Measurements from ENCODE around the gene GIPC2. TPM values are rescaled to one million over a fixed set of nuclear protein-coding genes. Genes with fewer than 3 reads are reported as not detected.
A peak's percentile ranks its signal among the peaks of the same experiment; 100 is the strongest.
"Not testable (repeated sequence)": the region's sequence is repeated elsewhere in the genome, so short reads cannot be mapped to it uniquely, and the experiment has no call there.

Gene GIPC2
- total RNA-seq, 2 donors from 2014 or later = 0.35 to 0.50 TPM

DNA sequence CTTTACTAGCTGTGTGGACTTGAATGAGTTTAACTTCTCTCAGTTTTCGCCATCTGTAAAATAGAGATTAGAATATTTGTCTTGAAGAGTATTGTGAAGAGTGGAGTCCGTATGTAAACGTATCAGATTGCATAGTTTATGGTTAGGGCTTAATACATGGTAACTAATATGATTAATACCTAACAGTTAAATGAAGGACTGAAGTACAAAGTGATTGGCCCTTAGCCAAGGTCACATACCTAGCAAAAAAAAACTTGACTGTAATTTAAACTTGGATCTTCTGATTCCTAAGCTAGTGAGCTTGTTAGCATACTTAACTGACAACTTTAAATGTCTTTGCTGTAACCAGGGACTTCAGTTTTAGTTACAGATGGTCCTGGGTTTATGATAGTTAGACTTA lies 1.9 kb downstream of the GIPC2 start:
- peaks cover 31% of the 10 kb centered on the region for H3K27me3 Mint-ChIP-seq
- ATAC-seq (replicated peaks) = no peak
- no peaks in the 10 kb centered on the region for H3K9me3 Mint-ChIP-seq
- peak overlapping the region; percentile 70 for H3K4me3 Mint-ChIP-seq
- H3K4me1 Mint-ChIP-seq = peaks cover 13% of the 10 kb centered on the region
- no peaks in the 10 kb centered on the region for H3K36me3 Mint-ChIP-seq (ENCODE audit: low read depth)
- H3K27ac Mint-ChIP-seq = no peak overlapping the region

DNA sequence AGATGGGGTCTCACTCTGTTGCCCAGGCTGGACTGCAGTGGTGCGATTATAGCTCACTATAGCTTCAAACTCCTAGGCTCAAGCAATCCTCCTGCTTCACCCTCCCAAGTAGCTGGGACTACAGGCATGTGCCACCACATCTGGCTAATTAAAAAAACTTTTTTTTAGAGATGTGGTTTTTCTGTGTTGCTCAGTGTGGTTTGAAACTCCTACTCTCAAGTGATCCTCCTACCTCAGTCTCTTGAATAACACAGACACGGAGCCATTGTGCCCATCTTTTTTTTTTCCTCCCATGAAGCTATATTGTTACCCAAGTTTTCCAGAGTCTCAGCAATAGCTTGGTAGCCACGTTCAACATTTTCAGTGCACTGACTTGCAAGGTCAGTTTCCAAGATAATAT lies 2.7 kb downstream of the GIPC2 start:
- H3K27ac Mint-ChIP-seq = no peak overlapping the region
- no peak overlapping the region for H3K4me3 Mint-ChIP-seq
- H3K9me3 Mint-ChIP-seq = no peaks in the 10 kb centered on the region
- H3K27me3 Mint-ChIP-seq = peaks cover 31% of the 10 kb centered on the region
- peaks cover 13% of the 10 kb centered on the region for H3K4me1 Mint-ChIP-seq
- H3K36me3 Mint-ChIP-seq (ENCODE audit: low read depth) = no peaks in the 10 kb centered on the region
- peak; percentile 62 for ATAC-seq (replicated peaks)

DNA sequence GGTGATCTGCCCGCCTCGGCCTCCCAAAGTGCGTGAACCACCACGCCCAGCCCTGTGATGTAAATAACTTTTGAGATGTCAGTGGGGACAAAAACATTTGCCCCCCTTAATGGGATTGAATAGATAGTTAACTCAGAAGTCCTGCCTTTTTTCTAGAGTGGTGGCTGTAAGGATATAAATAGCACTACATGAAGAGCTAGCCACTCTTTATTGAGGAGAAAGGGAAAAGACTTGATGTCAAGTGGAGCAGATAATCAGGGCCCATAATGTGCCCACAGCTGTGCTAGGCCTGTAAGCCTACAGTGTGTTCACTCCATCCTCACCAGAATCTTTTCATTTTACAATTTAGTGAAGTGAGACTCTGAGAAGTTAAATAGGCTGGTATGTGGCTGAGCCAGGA lies 3.6 kb downstream of the GIPC2 start:
- no peak for ATAC-seq (replicated peaks)
- Mint-ChIP-seq H3K36me3 (ENCODE audit: low read depth) (no peaks in the 10 kb centered on the region), H3K4me1 (peaks cover 13% of the 10 kb centered on the region), H3K27ac (no peak overlapping the region), H3K27me3 (peaks cover 31% of the 10 kb centered on the region), H3K4me3 (no peak overlapping the region), H3K9me3 (no peaks in the 10 kb centered on the region)

DNA sequence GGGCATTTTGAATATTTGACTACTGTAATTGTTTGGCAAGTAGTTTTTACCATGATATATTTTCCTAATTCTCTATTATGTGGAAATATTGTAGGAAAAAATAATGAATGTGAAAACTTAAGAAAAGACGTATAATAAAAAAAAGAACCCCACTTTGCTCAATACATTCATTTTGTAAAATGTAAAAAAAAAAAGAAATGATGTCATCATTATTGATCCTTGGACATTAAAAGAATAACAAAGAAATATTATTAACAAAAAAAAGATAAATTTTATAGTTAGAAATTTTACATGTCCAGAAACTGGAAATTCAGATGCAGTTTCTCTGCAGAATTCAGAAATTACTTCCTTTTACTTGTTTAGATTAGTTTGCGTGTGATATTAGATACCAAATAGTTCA lies 5.2 kb downstream of the GIPC2 start:
- no peak for ATAC-seq (replicated peaks)
- Mint-ChIP-seq H3K4me3 (no peak overlapping the region), H3K4me1 (no peaks in the 10 kb centered on the region), H3K27me3 (peaks cover 18% of the 10 kb centered on the region), H3K36me3 (ENCODE audit: low read depth) (no peaks in the 10 kb centered on the region), H3K9me3 (no peaks in the 10 kb centered on the region), H3K27ac (no peak overlapping the region)

DNA sequence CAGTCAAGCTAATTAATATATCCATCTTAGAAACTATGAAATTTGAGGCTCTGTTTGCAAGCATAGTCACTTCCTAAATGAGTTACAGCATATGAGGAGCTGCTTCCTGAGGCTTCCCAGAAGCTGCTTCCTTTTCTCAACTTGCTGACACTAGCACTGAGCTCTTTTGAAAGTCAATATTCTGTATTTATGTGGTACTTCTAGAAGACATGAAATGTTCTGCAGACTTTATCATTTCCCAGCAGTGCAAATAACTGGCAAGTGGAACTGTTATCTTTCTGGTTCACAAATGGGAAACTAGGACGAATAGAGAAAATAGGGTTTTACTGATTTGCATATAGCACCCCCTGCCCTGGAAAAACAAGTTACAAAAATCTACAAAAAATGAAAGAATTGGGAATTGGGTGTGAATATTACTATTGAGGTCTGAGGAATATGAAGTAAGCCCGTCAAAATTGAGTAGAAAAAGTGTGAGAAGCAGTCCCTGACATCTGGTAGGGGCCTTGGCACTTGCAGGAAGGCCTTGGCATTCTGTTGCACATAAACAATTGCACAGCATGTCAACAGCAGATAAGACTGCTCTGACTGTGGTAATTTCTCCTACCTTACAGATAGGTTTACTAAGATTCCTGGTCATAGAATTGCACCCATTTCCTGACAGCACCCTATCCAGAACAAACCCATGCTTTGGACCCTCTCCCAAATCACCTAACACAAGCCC lies 7.1 kb downstream of the GIPC2 start:
- H3K9me3 Mint-ChIP-seq = no peaks in the 10 kb centered on the region
- no peaks in the 10 kb centered on the region for H3K4me1 Mint-ChIP-seq
- H3K4me3 Mint-ChIP-seq = no peak overlapping the region
- H3K27ac Mint-ChIP-seq = no peak overlapping the region
- H3K27me3 Mint-ChIP-seq = peaks cover 3% of the 10 kb centered on the region
- H3K36me3 Mint-ChIP-seq (ENCODE audit: low read depth) = no peaks in the 10 kb centered on the region
- no peak for ATAC-seq (replicated peaks)

DNA sequence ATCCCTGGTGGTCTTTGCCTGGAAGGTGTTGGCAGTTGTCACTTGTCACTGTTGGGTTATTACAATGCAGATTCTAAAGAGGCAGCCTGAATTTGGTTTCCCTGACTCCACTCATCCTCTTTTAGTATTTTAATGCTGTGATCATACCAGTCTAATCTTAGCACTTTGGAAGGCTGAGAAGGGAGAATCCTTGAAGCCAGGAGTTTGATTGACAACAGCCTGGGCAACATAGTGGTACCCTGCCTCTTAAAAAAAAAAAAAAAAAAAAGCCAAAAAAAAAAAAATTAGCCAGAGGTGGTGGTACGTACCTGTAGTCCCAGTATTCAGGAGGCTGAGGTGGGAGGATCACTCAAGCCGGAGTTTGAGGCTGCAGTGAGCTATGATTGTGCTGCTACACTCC lies 7.7 kb downstream of the GIPC2 start:
- H3K27ac Mint-ChIP-seq = no peak overlapping the region
- no peak for ATAC-seq (replicated peaks)
- no peak overlapping the region for H3K4me3 Mint-ChIP-seq
- H3K36me3 Mint-ChIP-seq (ENCODE audit: low read depth) = no peaks in the 10 kb centered on the region
- no peaks in the 10 kb centered on the region for H3K9me3 Mint-ChIP-seq
- no peaks in the 10 kb centered on the region for H3K27me3 Mint-ChIP-seq
- no peaks in the 10 kb centered on the region for H3K4me1 Mint-ChIP-seq

DNA sequence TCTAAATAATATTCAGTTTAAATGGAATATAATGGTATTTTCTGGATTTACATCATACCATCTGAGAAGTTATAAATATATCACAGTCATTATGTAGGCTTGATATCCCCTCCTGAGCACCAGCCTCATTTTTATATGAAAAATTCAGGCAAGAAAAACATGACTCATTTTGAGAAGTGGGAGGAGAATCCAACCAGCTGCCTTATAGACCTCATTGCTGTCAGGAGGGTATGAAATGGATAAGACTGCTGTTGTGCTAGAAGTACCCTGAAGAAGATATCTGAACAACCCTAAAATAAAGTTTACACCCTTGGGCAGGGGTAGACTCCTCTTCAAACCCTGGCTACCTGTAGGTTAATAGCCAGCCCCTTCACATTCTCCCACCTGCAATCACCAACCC lies 8.8 kb downstream of the GIPC2 start:
- no peaks in the 10 kb centered on the region for H3K4me1 Mint-ChIP-seq
- H3K9me3 Mint-ChIP-seq = no peaks in the 10 kb centered on the region
- H3K27me3 Mint-ChIP-seq = peaks cover 3% of the 10 kb centered on the region
- no peak overlapping the region for H3K27ac Mint-ChIP-seq
- no peak overlapping the region for H3K4me3 Mint-ChIP-seq
- no peak for ATAC-seq (replicated peaks)
- H3K36me3 Mint-ChIP-seq (ENCODE audit: low read depth) = no peaks in the 10 kb centered on the region

DNA sequence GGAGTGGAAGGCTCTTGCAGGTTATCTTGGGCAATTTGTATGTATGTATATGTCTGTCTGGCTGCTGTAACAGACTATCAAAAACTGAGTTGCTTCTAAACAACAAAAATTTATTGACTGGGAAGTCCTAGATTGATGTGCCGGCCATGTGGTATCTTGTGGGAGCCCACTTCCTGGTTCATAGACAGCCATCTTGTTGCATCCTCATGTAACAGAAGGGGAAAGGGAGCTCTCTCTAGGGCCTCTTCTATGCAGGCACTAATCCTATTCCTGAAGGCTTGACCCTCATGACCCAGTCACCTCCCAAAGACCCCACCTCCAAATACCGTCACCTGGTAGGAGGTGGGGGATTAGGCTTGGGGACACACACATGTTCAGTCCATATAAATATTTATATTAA lies 9.2 kb downstream of the GIPC2 start:
- Mint-ChIP-seq H3K27me3 (peaks cover 3% of the 10 kb centered on the region), H3K9me3 (no peaks in the 10 kb centered on the region), H3K4me3 (no peak overlapping the region), H3K27ac (no peak overlapping the region), H3K4me1 (no peaks in the 10 kb centered on the region), H3K36me3 (ENCODE audit: low read depth) (no peaks in the 10 kb centered on the region)
- no peak for ATAC-seq (replicated peaks)

DNA sequence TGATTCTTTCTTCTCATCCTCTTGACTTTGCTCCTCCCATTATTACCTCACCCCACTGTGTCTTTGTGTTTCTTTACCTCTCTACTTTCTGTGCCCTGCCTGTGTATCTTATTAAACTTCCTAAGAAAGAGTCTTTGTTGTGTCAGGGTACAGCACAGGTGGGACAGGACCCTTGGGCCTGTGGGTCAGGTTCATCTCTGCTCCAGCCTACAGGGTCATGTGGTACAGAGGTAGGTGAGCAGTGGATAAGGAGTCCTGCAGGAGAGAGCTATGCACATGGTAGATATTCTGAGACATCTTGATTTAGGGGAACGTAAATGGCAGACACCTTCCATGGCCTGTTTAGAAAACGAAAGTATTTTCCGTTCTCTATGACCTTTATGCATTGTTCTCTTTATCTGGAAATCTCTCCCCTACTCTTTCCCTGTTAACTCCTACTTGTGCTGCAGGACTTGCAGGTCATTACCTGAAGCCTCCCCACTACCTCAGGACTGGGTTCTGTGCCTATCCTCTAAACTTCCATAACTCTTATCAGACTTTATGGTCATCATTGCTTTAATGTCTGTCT lies 9.9 kb downstream of the GIPC2 start:
- no peak for ATAC-seq (replicated peaks)
- Mint-ChIP-seq H3K4me3 (no peak overlapping the region), H3K9me3 (no peaks in the 10 kb centered on the region), H3K27ac (no peak overlapping the region), H3K4me1 (no peaks in the 10 kb centered on the region), H3K27me3 (peaks cover 3% of the 10 kb centered on the region), H3K36me3 (ENCODE audit: low read depth) (no peaks in the 10 kb centered on the region)

DNA sequence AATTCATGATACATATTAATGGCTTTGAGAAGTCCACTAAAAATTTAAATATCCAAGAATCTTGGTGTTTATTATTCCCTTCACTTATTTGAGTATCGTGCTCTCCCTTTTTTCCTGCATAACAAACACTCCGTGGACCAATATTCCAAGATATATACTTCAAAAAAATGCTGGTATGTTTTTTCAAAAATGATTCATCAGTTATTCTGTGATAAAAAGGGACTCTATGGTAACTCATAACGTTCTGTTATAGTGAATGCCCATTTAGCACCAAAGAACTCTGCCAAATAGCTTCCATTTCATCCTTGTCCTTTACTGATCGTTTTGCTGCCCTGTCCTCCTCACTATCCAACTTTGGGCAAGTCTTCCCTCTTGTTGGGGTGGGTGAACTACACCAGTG lies 12.9 kb downstream of the GIPC2 start:
- Mint-ChIP-seq H3K27me3 (peaks cover 3% of the 10 kb centered on the region), H3K27ac (no peak overlapping the region), H3K4me1 (peaks cover 4% of the 10 kb centered on the region), H3K36me3 (ENCODE audit: low read depth) (no peaks in the 10 kb centered on the region), H3K9me3 (no peaks in the 10 kb centered on the region), H3K4me3 (no peak overlapping the region)
- no peak for ATAC-seq (replicated peaks)

DNA sequence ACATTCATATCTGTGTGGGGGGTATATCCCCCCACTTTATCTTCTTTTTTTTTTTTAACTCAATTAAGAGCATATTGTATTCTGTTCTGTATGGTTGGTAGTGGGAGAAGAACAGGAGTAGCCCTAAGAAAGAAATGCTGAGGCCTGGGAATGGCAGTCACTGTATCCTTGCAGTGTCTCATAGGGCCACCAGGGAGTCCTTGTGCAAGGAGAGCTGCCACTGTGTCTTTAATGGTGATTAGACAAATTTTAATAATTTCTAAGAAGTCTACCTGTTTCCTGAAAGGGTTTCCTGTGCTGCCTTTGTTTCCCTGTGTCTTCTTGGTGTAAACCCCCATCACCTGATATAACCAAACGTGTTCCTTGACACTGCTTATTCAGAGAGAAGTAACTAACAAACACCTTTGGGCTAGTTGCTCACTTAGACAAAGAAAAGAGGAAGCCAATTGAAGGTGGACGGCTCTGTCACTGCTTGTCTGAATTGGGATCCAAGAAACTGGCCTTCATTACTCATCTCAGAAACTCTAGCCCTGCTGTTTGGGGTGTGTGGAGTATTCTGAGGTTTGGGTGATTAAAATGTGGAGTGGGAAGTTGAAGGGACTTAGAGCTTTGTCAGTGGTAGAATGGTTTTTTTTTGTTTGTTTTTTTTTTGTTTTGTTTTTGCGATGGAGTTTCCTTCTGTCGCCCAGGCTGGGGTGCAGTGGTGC lies 15.2 kb downstream of the GIPC2 start:
- no peak overlapping the region for H3K27ac Mint-ChIP-seq
- no peak overlapping the region for H3K4me3 Mint-ChIP-seq
- peaks cover 3% of the 10 kb centered on the region for H3K27me3 Mint-ChIP-seq
- peak; percentile 63 for ATAC-seq (replicated peaks)
- no peaks in the 10 kb centered on the region for H3K36me3 Mint-ChIP-seq (ENCODE audit: low read depth)
- H3K4me1 Mint-ChIP-seq = peaks cover 4% of the 10 kb centered on the region
- H3K9me3 Mint-ChIP-seq = no peaks in the 10 kb centered on the region

DNA sequence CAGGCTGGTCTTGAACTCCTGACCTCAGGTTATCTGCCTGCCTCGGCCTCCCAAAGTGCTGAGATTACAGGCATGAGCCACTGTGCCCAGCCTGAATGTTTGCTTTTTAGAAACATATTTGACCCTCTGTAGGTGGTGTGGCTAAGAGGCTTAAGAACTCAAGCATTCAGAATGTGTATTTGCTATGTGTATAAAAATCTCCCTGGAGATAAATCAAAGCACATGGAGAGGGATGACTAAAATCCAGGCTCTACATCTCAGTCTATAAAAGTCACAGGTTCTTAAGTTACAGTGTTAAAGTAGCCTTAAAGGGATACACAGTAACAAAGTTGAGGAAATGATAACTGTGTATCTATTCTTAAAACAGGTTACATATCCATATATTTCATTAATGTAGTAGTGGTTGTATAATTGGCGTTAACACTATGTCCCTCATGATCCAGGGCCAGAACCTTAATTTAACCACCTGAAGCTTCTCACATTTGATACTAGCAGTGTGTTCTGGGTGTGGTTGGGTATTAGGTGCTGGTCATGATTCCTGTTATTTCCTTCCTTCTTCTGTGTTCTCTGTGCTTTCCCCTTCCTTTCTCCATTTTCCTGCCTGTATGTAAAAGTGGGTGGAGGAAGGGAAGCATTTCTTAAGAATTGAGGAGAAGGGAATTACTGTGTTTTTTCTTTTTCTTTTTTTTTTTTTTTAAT lies 16.2 kb downstream of the GIPC2 start:
- Mint-ChIP-seq H3K27me3 (peaks cover 3% of the 10 kb centered on the region), H3K27ac (no peak overlapping the region), H3K4me3 (no peak overlapping the region), H3K4me1 (peaks cover 4% of the 10 kb centered on the region), H3K9me3 (no peaks in the 10 kb centered on the region), H3K36me3 (ENCODE audit: low read depth) (no peaks in the 10 kb centered on the region)
- ATAC-seq (replicated peaks) = no peak

DNA sequence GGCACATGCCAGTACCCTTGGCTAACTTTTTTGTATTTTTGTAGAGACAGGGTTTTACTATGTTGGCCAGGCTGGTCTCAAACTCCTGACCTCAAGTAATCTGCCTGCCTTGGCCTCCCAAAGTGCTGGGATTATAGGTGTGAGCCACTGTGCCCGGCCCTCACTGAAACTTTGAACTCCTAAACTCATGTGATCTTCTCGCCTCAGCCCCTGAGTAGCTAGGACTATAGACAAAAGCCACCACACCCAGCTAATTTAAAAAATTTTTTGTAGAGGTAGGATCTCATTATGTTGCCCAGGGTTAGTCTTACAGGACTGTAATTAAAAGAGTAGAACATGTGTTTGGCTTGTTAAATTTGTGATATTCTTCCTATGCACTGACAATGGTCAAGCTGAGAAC lies 19.1 kb downstream of the GIPC2 start:
- not testable (repeated sequence) for ATAC-seq (replicated peaks); H3K4me1 Mint-ChIP-seq; H3K4me3 Mint-ChIP-seq; H3K27me3 Mint-ChIP-seq; H3K27ac Mint-ChIP-seq; H3K9me3 Mint-ChIP-seq; H3K36me3 Mint-ChIP-seq (ENCODE audit: low read depth)

DNA sequence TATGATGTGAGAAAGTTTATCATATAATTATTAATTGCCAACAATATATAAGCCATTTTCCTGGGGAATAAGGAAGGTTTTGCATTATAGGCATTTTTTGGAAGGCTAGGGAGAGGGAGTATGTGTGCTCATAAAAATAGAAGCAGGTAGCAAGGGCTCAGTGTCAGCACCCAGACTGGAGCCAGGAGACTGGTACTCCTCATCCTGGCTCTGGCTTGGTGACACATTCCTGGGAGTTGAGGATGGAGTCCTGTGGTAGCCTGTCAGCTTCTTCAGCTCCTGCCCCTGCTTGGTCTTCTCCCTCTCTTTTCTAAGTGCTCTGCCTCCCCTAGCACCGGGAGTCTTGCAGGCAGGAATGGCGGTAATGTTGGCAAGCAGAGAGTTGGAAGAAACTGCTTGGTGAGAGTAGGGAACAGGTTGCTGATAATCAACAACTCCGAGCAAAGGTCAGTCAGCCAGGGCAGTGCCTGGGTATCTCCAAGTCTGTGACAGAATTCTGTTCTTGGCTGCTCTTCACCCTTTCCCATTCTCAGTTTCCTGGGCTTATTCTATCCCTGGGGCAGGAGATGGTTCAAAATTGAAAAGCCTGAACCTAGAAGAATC lies 23.0 kb downstream of the GIPC2 start:
- Mint-ChIP-seq H3K9me3 (no peaks in the 10 kb centered on the region), H3K4me1 (no peaks in the 10 kb centered on the region), H3K4me3 (no peak overlapping the region), H3K36me3 (ENCODE audit: low read depth) (no peaks in the 10 kb centered on the region), H3K27ac (no peak overlapping the region), H3K27me3 (peaks cover 11% of the 10 kb centered on the region)
- ATAC-seq (replicated peaks) = no peak

Data from activated T-helper 17 cell treated with anti-CD3 and anti-CD28 coated beads, Interleukin-2, amount 50 U/mL, for 72 hours (primary cell).